Tibial nerve (tissue), 4 donors: Measurements from ENCODE around the gene COPA. TPM values are rescaled to one million over a fixed set of nuclear protein-coding genes. Genes with fewer than 3 reads are reported as not detected.
"Not testable (repeated sequence)": the region's sequence is repeated elsewhere in the genome, so short reads cannot be mapped to it uniquely, and the experiment has no call there.

Source experiments
- DNase-seq, 2 donors: peaks; one replicate each; pipeline ENCODE4 v3.0.0-alpha.2; 2019; ENCODE audit warnings: low spot score in 2 of 2
- H3K27ac ChIP-seq, 4 donors: fragments of 200-600 bp; sonication (generic) in 3 of 4; one replicate each; pipeline ENCODE4 v1.5.1; 2017 to 2019; ENCODE audit warnings: mild to moderate bottlenecking in 1 of 4
- H3K27me3 ChIP-seq, 2 donors: fragments of 200-600 bp; sonication (generic) in 1 of 2; one replicate each; pipeline versions ENCODE4 v1.5.1 to v1.6.0; 2017 to 2019
- H3K36me3 ChIP-seq, 3 donors: fragments of 200-600 bp; sonication (generic); one replicate each; pipeline ENCODE4 v1.5.1; 2018 to 2019
- H3K4me1 ChIP-seq, 4 donors: fragments of 200-600 bp; sonication (generic) in 3 of 4; one replicate each; pipeline ENCODE4 v1.5.1; 2017 to 2019
- H3K4me3 ChIP-seq, 4 donors: fragments of 200-600 bp; sonication (generic) in 3 of 4; one replicate each; pipeline ENCODE4 v1.5.1; 2017 to 2019; ENCODE audit warnings: mild to moderate bottlenecking in 1 of 4, moderate library complexity in 1 of 4
- H3K9me3 ChIP-seq, 4 donors: fragments of 200-600 bp; sonication (generic) in 3 of 4; one replicate each; pipeline ENCODE4 v1.5.1; 2017 to 2019
- EP300 ChIP-seq, 2 donors: sonication (generic); formaldehyde crosslinking; IDR thresholded peaks; one replicate each; pipeline ENCODE4 v1.6.1; 2017; ENCODE audit warnings: antibody characterized with exemption in 2 of 2, mild to moderate bottlenecking in 1 of 2
- POLR2A ChIP-seq, 2 donors: fragments of 450-650 bp; IDR thresholded peaks; one replicate each; pipeline ENCODE4 v1.6.1; 2017; ENCODE audit warnings: antibody characterized with exemption in 2 of 2, mild to moderate bottlenecking in 2 of 2, moderate library complexity in 2 of 2
- WGBS, 2 donors: methylation state at CpG; one replicate each; pipeline ENCODE4 v1.1.5; 2018; 5-methylcytosine and 5-hydroxymethylcytosine counted together
- total RNA-seq, 4 donors: library from RNA; depleted of rRNA; stranded (reverse); fragments of >200 nt; gene quantifications; one replicate each; pipeline ENCODE4 v1.1.0, GENCODE V29; 2016
- TF ChIP-seq, protein P1 (sequence below), 5 experiments: fragments of 200-600 bp in 3 of 5; fragments of 450-650 bp in 2 of 5; sonication (generic) in 3 of 5; IDR thresholded peaks; one replicate each; pipeline ENCODE4 v1.5.1; 2016 to 2019; ENCODE audit warnings: antibody characterized with exemption in 5 of 5, mild to moderate bottlenecking in 3 of 5, moderate library complexity in 2 of 5

The COPA gene
- 100 to 1,000 TPM in 3 of 4 donors, 10 to 100 TPM in 1; 92.2 to 127 (median 112) TPM for total RNA-seq

DNA sequence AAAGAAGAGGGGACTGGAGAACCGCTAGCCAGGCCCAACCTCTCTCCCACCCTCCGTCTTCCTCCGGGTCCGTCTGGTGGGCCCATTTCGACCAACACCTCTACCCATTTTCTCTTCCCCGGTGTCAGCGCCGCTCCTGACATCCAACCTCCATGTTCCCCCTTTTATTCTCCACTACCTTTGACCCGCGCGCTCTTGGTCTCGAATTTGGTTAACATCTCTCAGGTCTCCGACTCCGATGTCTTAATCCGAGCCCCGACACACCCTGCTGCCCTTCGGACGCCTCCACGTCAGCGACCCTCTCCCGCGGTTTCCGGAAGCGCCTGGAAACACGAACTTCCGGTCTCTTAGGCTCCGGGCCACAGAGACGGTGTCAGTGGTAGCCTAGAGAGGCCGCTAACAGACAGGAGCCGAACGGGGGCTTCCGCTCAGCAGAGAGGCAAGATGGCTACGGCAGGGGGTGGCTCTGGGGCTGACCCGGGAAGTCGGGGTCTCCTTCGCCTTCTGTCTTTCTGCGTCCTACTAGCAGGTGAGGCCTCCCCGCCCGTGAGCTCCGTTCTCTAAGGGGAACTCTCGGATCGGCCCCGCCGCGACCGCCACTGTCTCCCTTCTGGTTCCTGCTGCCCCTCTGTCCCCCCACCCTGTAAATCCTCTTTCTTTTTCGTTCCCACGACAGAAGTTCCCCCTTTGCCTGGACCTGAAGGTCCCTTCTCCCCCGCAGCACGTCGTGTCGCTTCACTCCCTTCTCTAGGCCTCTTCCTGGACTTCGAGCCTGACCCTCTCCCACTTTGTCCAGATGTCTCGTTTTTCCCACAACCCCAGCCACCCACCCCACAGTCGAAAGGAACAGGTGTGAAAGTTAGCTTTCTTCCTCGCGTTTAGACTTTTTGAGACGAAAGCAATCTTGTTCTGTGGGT lies at the start of gene COPA, which contains the start of gene NCSTN:
COPA (minus strand) TSS at position 298 of the 917 bp plus-strand sequence; CDS start at position 218, 80 bp downstream.
NCSTN (plus strand) TSS at position 431 of the 917 bp plus-strand sequence; CDS start at position 445, 14 bp downstream.
- no peaks in the 10 kb centered on the region for H3K9me3 ChIP-seq
- 0 to 1% methylated on average over 58 of the region's 58 CpGs for WGBS, 2 donors
- TF ChIP-seq, protein P1, sequence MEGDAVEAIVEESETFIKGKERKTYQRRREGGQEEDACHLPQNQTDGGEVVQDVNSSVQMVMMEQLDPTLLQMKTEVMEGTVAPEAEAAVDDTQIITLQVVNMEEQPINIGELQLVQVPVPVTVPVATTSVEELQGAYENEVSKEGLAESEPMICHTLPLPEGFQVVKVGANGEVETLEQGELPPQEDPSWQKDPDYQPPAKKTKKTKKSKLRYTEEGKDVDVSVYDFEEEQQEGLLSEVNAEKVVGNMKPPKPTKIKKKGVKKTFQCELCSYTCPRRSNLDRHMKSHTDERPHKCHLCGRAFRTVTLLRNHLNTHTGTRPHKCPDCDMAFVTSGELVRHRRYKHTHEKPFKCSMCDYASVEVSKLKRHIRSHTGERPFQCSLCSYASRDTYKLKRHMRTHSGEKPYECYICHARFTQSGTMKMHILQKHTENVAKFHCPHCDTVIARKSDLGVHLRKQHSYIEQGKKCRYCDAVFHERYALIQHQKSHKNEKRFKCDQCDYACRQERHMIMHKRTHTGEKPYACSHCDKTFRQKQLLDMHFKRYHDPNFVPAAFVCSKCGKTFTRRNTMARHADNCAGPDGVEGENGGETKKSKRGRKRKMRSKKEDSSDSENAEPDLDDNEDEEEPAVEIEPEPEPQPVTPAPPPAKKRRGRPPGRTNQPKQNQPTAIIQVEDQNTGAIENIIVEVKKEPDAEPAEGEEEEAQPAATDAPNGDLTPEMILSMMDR (IDR thresholded peaks at IDR 0.05): peak; percentile 7 to 24 (median 19)
- peak; percentile 60 to 96 for TF ChIP-seq EP300 (IDR thresholded peaks at IDR 0.05)
- peak; percentile 69 to 88 for TF ChIP-seq POLR2A (IDR thresholded peaks at IDR 0.05)
- DNase-seq: peak; percentile 83 to 89
- peak within 1 kb of the TSS; percentile 67 to 94 (median 88) for H3K4me3 ChIP-seq
- H3K4me1 ChIP-seq: peaks cover 0 to 72% (median 27%) of the 10 kb centered on the region in 4 donors
- peak within 1 kb of the TSS; percentile 92 to 95 (median 94) for H3K27ac ChIP-seq
- H3K27me3 ChIP-seq: no peaks in the 10 kb centered on the region
- H3K36me3 ChIP-seq: peaks cover 0 to 48% (median 5%) of the 10 kb centered on the region in 3 donors

DNA sequence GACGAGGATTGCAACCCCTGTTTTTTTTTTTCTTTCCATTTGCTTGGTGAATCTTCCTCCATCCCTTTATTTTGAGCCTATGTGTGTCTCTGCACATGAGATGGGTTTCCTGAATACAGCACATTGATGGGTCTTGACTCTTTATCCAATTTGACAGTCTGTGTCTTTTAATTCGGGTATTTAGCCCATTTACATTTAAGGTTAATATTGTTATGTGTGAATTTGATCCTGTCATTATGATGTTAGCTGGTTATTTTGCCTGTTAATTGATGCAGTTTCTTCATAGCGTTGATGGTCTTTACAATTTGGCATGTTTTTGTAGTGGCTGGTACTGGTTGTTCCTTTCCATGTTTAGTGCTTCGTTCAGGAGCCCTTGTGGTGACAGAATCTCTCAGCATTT lies 45.4 kb upstream of the COPA start:
- DNase-seq, H3K36me3 ChIP-seq, H3K27ac ChIP-seq, H3K27me3 ChIP-seq, H3K4me1 ChIP-seq, H3K4me3 ChIP-seq: not testable (repeated sequence)
- 75 to 85% methylated on average over 4 of the region's 4 CpGs for WGBS, 2 donors
- H3K9me3 ChIP-seq: peaks cover 0 to 14% (median 0%) of the 10 kb centered on the region in 4 donors

DNA sequence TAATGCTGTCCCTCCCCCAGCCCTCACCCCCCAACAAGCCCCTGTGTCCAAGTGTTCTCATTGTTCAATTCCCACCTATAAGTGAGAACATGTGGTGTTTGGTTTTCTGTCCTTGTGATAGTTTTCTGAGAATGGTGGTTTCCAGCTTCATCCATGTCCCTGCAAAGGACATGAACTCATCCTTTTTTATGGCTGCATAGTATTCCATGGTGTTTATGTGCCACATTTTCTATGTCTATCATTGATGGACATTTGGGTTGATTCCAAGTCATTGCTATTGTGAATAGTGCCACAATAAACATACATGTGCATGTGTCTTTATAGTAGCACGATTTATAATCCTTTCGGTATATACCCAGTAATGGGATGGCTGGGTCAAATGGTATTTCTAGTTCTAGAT lies 41.8 kb upstream of the COPA start:
- peaks cover 0 to 14% (median 0%) of the 10 kb centered on the region in 4 donors for H3K9me3 ChIP-seq
- not testable (repeated sequence) for DNase-seq, H3K27ac ChIP-seq, H3K36me3 ChIP-seq, H3K4me1 ChIP-seq, H3K4me3 ChIP-seq, H3K27me3 ChIP-seq
- WGBS, 2 donors: 95 to 98% methylated on average over 2 of the region's 2 CpGs

DNA sequence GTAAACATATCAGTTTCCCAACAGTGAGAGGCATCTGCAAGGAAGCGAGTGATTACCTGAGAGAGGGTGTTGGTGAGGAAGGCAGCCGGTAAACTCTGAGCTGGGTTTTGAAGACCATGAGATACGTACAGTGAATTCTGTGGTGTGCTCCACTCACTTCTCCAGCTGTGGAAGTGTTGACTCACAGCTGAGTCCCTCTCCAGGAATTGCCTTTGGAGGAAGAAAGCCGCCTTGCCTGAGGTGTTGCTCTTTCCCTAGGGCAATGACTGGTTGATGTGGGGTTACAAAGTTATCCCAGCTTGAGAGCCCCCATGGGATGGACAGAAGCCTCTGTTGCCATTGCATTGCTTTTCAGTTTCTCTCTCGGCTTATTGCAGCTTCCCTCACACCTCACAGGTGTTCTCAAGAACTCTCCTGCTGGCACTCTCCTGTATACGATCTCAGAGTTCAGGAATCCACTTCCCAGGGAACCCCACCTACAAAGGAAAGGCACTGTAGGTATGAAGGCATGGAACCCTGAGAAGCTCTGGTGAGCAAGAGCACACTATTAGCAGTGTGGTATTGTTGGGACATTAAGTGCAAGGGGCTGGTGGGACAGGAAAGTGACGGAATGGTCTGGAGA lies 34.6 kb upstream of the COPA start:
- 77% methylated on average over 7 of the region's 7 CpGs for WGBS, 2 donors
- Histone ChIP-seq H3K36me3 (no peaks in the 10 kb centered on the region), H3K9me3 (no peaks in the 10 kb centered on the region), H3K27me3 (no peaks in the 10 kb centered on the region), H3K4me1 (peaks cover 0 to 29% (median 20%) of the 10 kb centered on the region in 4 donors), H3K4me3 (no peak overlapping the region), H3K27ac (no peak overlapping the region)
- no peak for DNase-seq
- TF ChIP-seq EP300 (IDR thresholded peaks at IDR 0.05) (no peak), POLR2A (IDR thresholded peaks at IDR 0.05) (no peak)
- TF ChIP-seq, protein P1 (IDR thresholded peaks at IDR 0.05): no peak

DNA sequence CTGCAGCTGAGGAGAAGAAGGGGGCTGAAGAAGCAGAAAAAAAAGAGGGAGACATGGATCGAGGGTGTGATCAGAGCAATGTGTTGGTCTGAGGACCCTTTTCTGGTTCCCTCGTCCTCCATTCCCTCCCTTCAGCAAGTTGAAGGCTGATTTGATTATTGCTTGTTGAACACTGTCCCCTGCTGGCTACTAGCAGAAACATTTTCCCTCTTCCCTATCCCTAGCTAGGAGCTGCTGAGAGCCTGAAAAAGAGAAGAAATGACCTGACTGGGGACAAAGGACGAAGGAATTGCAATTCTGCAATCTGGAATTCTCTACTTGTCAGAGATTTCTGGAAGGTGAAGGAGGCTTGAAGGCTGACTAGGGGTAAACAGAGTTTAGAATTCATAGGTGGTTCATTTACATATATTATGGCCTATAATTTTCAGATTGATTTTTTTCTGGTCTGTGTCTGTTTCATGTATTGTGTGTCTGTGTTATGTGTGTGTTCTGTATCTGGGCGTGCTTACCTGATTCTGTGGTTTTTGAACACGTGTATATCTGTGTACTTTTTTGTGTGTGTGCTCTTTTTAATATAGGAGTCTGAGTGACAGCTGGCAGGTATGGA lies 33.6 kb upstream of the COPA start:
- Histone ChIP-seq H3K36me3 (no peaks in the 10 kb centered on the region), H3K9me3 (no peaks in the 10 kb centered on the region), H3K4me1 (peaks cover 0 to 29% (median 20%) of the 10 kb centered on the region in 4 donors), H3K27ac (peak overlapping the region; percentile 62 to 90 (median 80)), H3K27me3 (no peaks in the 10 kb centered on the region), H3K4me3 (no peak overlapping the region)
- TF ChIP-seq, protein P1 (IDR thresholded peaks at IDR 0.05): peak; percentile 75 to 90 (median 87)
- no peak for TF ChIP-seq POLR2A (IDR thresholded peaks at IDR 0.05)
- 10 to 13% methylated on average over 5 of the region's 5 CpGs for WGBS, 2 donors
- peak in 1 of 2 donors; percentile 40 for DNase-seq
